PFSK-1 (cell line): ENCODE measurements around the gene SERPINB8.

Experiments used
- POLR2AphosphoS5 ChIP-seq: IDR thresholded peaks from 2 replicates; pipeline ENCODE4 v1.6.1; 2012; ENCODE audit warnings: low read depth, mild to moderate bottlenecking, control low read depth, low read length, moderate library complexity
- REST ChIP-seq, 2 experiments: IDR thresholded peaks; 2 replicates each; pipeline versions ENCODE4 v1.6.1 to v1.8.0; 2011 to 2012; ENCODE audit warnings: low read depth in 2 of 2, low read length in 2 of 2, control low read depth in 1 of 2, inconsistent platforms in 1 of 2, mild to moderate bottlenecking in 1 of 2, moderate library complexity in 1 of 2; ENCODE audit not compliant: insufficient read depth in 1 of 2
- TAF1 ChIP-seq: IDR thresholded peaks from 2 replicates; pipeline ENCODE4 v1.6.1; 2012; ENCODE audit warnings: low read length, control low read depth, borderline replicate concordance; ENCODE audit not compliant: insufficient read depth

- TF ChIP-seq REST (IDR thresholded peaks at IDR 0.05; ENCODE audit: insufficient read depth in 1 of 2, low read depth in 2 of 2, low read length in 2 of 2) (no peak), POLR2AphosphoS5 (no peak), TAF1 (no peak)
Observed at GRCh38 chr18:64037812-64038414, 68.0 kb downstream of the SERPINB8 start.
